ENCODE measurements around the gene USP25. TPM values are rescaled to one million over a fixed set of nuclear protein-coding genes. Genes with fewer than 3 reads are reported as not detected.

Gene USP25
- total RNA-seq, 1 donor from 2014 or later = 53.2 TPM

DNA sequence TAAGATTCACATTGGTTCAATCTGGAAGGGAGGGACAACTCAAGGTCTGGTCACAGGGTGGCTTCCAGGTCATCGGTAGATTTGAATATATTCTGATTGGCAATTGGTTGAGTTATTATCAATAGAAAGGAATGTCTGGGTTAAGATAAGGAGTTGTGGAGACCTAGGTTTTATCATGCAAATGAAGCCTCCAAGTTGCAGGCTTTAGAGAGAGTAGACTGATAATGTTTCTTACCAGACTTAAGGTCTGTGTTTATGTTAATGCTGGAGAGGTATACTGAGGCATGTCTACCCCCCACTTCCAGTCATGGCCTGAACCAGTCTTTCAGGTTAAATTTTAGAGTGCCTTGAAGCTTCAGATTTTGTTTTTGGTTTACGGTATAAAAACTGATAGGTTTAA is 29.7 kb downstream of the USP25 start:
- intact Hi-C loops (cut with micrococcal nuclease) = no loop called here
- H3K27ac ChIP-seq (replicated peaks) = no peak overlapping the region
- no peak overlapping the region for H3K4me3 ChIP-seq
- no peak for DNase-seq
- TF ChIP-seq, protein P1, sequence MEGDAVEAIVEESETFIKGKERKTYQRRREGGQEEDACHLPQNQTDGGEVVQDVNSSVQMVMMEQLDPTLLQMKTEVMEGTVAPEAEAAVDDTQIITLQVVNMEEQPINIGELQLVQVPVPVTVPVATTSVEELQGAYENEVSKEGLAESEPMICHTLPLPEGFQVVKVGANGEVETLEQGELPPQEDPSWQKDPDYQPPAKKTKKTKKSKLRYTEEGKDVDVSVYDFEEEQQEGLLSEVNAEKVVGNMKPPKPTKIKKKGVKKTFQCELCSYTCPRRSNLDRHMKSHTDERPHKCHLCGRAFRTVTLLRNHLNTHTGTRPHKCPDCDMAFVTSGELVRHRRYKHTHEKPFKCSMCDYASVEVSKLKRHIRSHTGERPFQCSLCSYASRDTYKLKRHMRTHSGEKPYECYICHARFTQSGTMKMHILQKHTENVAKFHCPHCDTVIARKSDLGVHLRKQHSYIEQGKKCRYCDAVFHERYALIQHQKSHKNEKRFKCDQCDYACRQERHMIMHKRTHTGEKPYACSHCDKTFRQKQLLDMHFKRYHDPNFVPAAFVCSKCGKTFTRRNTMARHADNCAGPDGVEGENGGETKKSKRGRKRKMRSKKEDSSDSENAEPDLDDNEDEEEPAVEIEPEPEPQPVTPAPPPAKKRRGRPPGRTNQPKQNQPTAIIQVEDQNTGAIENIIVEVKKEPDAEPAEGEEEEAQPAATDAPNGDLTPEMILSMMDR (IDR thresholded peaks at IDR 0.05; ENCODE audit: borderline replicate concordance) = no peak
- peaks cover 4% of the 10 kb centered on the region for H3K9me3 ChIP-seq (replicated peaks)
- peaks cover 51% of the 10 kb centered on the region for H3K4me1 ChIP-seq
- H3K27me3 ChIP-seq (ENCODE audit: low read depth) = no peaks in the 10 kb centered on the region
- no peaks in the 10 kb centered on the region for H3K36me3 ChIP-seq

DNA sequence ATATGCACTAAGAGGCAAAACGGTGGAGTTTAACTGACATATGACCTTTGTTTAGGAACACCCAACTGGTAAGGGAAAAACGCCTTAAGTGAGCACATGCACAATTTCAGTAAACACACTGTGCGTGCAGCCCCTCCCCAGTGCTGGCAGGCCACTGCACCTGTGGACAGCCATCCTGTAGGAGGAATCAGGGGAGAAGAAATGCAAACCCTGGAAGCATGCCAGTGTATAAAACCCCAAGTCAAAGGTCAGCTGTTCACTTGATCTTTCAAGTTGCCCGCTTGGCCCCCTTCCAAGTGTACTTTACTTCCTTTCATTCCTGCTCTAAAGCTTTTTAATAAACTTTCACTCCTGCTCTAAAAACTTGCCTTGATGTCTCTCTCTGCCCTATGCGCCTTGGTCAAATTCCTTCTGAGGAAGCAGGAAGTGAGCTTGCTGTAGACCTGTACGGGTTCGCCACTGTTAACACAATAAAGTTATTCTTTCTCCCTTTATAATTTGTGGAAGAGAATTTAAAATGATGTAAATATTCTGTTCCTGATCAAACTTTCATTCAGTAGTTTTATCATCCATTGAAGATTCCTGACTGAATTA is 31.8 kb downstream of the USP25 start:
- TF ChIP-seq, protein P1 (IDR thresholded peaks at IDR 0.05; ENCODE audit: borderline replicate concordance) = no peak
- Histone ChIP-seq H3K27ac (replicated peaks) (no peak overlapping the region), H3K36me3 (peaks cover 8% of the 10 kb centered on the region), H3K4me1 (peaks cover 43% of the 10 kb centered on the region), H3K9me3 (replicated peaks) (peaks cover 4% of the 10 kb centered on the region), H3K27me3 (ENCODE audit: low read depth) (no peaks in the 10 kb centered on the region), H3K4me3 (no peak overlapping the region)
- intact Hi-C loops (cut with micrococcal nuclease) = no loop called here
- DNase-seq = no peak

DNA sequence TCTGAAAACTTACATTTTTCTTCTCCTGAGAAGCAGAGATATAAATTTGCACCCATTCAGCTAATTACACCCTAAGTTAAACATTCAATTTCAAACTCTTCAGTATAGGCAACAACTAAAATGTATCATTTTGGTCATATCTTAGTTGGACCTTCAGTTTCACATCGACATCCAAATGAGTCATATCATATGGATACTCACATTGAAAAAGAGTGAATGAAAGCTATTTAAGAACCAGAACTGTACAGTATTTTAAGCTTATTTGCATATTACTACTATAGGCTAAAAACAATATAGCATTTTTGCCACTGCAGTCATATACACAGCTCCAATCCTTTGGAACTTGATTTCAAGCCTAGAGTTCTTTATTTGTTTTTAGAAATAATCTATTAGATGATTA is 33.6 kb downstream of the USP25 start:
- intact Hi-C loops (cut with micrococcal nuclease) = no loop called here
- TF ChIP-seq, protein P1 (IDR thresholded peaks at IDR 0.05; ENCODE audit: borderline replicate concordance) = no peak

DNA sequence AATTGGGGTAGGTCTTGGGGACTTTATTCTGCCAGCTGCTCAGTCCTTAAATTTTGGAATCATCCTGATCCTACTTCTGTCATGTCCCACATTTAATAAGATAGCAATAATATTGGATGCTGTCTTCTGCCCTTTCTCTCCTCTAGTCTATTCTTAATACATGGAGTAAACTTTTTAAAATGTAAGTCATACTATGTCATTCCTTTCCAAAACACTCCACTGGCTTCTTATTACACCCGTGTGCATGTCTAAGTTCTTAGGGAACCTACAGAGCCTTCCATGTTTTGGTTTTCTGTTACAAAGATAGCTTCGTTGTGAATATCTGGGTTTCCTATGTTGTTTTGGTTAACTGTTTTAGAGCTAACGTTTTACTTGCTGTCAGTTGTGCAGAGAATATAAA is 35.1 kb downstream of the USP25 start:
- no peaks in the 10 kb centered on the region for H3K9me3 ChIP-seq (replicated peaks)
- TF ChIP-seq, protein P1 (IDR thresholded peaks at IDR 0.05; ENCODE audit: borderline replicate concordance) = no peak
- DNase-seq = no peak
- peaks cover 10% of the 10 kb centered on the region for H3K36me3 ChIP-seq
- H3K27me3 ChIP-seq (ENCODE audit: low read depth) = no peaks in the 10 kb centered on the region
- intact Hi-C loops (cut with micrococcal nuclease) = no loop called here
- H3K4me1 ChIP-seq = peaks cover 60% of the 10 kb centered on the region
- H3K27ac ChIP-seq (replicated peaks) = no peak overlapping the region
- no peak overlapping the region for H3K4me3 ChIP-seq

More for the DNA sequence above, 33.6 kb downstream of the USP25 start:
- H3K9me3 ChIP-seq (replicated peaks) = peaks cover 3% of the 10 kb centered on the region
- no peak for DNase-seq
- H3K4me1 ChIP-seq = peaks cover 56% of the 10 kb centered on the region
- no peak overlapping the region for H3K4me3 ChIP-seq
- H3K27me3 ChIP-seq (ENCODE audit: low read depth) = no peaks in the 10 kb centered on the region
- peaks cover 10% of the 10 kb centered on the region for H3K36me3 ChIP-seq
- no peak overlapping the region for H3K27ac ChIP-seq (replicated peaks)

DNA sequence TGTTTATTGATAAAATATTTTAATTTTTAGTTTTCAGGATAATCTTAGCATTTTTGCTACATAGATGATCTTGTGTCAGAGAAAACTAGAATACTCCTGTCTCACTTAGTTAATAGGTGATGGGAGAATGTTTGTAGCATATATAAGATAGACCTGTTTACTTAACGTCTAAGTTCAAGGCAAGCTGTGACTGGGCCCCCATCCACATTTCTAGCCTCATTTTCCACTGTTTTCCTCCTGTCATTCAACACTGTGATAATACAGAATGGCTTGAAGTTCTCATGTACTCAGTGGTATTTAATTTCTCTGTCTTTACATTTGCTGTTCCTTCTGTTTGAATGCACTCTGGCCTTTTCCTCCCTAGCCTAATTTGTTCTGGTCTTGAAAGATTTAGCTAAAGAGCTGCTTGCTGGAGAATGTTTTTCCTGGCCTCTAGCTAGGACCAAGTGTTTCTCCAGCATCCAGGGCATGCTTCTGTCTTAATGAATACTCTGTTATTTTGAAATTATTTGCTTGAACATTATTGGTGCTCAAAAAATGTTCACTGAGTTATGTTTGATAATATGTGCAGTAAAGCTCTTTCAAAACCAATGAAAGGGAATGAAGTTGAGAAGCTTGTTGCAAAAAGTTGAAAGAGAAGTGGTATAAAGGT is 37.3 kb downstream of the USP25 start:
- intact Hi-C loops (cut with micrococcal nuclease) = no loop called here
- peaks cover 52% of the 10 kb centered on the region for H3K4me1 ChIP-seq
- H3K4me3 ChIP-seq = no peak overlapping the region
- H3K9me3 ChIP-seq (replicated peaks) = no peaks in the 10 kb centered on the region
- TF ChIP-seq, protein P1 (IDR thresholded peaks at IDR 0.05; ENCODE audit: borderline replicate concordance) = no peak
- no peaks in the 10 kb centered on the region for H3K27me3 ChIP-seq (ENCODE audit: low read depth)
- no peak for DNase-seq
- peaks cover 10% of the 10 kb centered on the region for H3K36me3 ChIP-seq
- no peak overlapping the region for H3K27ac ChIP-seq (replicated peaks)

All from left ventricle myocardium inferior (tissue), 1 donor.